ENCODE results near the gene AKR1C1. TPM values are rescaled to one million over a fixed set of nuclear protein-coding genes. Genes with fewer than 3 reads are reported as not detected.
"Not testable (repeated sequence)": the region's sequence is repeated elsewhere in the genome, so short reads cannot be mapped to it uniquely, and the experiment has no call there.

Gene AKR1C1
- total RNA-seq, 4 donors from 2014 or later = 6.3 to 60.9 (median 21.5) TPM

DNA sequence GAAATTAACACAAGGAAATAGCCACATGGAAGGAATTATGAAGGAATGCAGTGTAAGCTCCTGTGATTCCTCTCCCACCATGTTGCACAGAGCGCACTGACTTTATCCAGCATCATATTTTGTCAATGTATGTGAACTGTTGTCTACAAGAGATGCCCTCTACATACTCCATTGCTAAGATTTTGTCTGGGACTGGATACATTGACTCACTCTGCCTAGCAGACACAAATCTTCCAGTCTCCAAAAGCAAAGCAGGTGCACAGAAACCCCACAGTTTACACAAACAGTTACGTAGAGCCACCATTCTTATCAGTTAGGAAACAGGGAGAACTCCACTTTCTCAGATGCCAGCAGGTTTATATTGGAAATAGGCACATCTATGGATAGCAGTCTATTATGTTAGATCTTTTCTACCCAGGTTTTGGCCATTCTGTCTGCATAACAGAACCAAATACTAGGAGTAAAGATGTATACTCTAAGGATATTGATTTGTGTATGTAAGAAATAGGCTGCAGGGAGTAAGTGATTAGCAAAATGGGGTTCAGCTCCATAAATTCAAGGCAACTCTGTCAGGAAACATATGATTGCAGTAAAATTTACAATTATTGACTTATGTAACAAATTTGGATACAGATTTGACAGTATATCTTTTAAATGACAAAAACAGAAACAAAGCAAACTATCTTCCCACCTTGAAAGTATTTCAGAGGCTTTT lies 39.0 kb downstream of the AKR1C1 start:
- Histone ChIP-seq H3K4me3 (no peak overlapping the region), H3K27me3 (no peaks in the 10 kb centered on the region), H3K27ac (no peak overlapping the region), H3K9me3 (no peaks in the 10 kb centered on the region), H3K36me3 (no peaks in the 10 kb centered on the region), H3K4me1 (no peaks in the 10 kb centered on the region)
- TF ChIP-seq, protein P1, sequence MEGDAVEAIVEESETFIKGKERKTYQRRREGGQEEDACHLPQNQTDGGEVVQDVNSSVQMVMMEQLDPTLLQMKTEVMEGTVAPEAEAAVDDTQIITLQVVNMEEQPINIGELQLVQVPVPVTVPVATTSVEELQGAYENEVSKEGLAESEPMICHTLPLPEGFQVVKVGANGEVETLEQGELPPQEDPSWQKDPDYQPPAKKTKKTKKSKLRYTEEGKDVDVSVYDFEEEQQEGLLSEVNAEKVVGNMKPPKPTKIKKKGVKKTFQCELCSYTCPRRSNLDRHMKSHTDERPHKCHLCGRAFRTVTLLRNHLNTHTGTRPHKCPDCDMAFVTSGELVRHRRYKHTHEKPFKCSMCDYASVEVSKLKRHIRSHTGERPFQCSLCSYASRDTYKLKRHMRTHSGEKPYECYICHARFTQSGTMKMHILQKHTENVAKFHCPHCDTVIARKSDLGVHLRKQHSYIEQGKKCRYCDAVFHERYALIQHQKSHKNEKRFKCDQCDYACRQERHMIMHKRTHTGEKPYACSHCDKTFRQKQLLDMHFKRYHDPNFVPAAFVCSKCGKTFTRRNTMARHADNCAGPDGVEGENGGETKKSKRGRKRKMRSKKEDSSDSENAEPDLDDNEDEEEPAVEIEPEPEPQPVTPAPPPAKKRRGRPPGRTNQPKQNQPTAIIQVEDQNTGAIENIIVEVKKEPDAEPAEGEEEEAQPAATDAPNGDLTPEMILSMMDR (IDR thresholded peaks at IDR 0.05) = no peak
- intact Hi-C loops (cut with DNase I; ENCODE audit: low total_unique reads) = no loop called here
- DNase-seq = no peak

GRCh38 chr10:5003127-5004029 lies 40.2 kb downstream of the AKR1C1 start, which contains the start of gene AKR1C2:
Gene AKR1C2, minus strand, starts transcription at chr10:5003857. Its CDS starts 22 bp downstream, at chr10:5003835.
- H3K27me3 ChIP-seq; H3K27ac ChIP-seq; H3K36me3 ChIP-seq; H3K4me3 ChIP-seq; DNase-seq; H3K9me3 ChIP-seq; intact Hi-C loops (cut with DNase I; ENCODE audit: low total_unique reads); H3K4me1 ChIP-seq: not testable (repeated sequence)

DNA sequence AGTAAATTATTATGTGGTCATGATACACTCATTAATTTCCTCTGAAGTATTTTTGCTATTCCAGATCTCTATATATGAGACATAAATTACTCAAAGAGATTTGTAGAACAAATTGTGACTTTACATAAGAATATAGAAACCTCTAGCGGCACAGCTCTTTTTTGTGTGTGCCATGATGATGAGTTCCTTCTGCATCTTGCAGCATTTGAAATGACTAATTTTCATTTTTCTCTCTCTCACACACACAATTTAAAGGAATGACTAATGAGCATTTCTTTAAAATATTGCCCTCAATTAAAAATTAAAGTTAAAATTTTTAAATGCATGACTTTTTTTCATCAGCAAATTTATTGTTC lies 40.8 kb downstream of the AKR1C1 start:
- H3K4me1 ChIP-seq; DNase-seq; intact Hi-C loops (cut with DNase I; ENCODE audit: low total_unique reads); H3K27ac ChIP-seq; H3K27me3 ChIP-seq; H3K36me3 ChIP-seq; H3K4me3 ChIP-seq; H3K9me3 ChIP-seq: not testable (repeated sequence)

DNA sequence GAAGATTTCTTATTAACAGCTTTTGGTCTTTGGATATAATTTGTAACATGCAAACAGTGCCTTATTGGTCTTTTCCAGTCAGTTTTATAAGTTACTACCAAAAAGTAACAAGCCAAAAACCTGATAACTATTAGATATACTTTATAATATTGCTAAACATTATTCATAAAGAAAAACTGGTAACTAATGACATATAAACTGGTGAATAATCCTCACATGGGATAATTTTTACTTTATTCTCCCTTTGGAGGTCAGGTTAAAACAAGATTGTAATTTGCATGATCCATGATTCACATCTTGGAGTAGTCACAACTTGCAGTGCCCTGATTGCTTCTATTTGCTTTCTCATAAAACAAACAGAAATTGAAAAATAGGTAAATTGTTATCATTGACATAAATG lies 41.3 kb downstream of the AKR1C1 start:
- H3K9me3 ChIP-seq; H3K36me3 ChIP-seq; H3K27ac ChIP-seq; intact Hi-C loops (cut with DNase I; ENCODE audit: low total_unique reads); DNase-seq; H3K27me3 ChIP-seq; H3K4me1 ChIP-seq; H3K4me3 ChIP-seq: not testable (repeated sequence)

DNA sequence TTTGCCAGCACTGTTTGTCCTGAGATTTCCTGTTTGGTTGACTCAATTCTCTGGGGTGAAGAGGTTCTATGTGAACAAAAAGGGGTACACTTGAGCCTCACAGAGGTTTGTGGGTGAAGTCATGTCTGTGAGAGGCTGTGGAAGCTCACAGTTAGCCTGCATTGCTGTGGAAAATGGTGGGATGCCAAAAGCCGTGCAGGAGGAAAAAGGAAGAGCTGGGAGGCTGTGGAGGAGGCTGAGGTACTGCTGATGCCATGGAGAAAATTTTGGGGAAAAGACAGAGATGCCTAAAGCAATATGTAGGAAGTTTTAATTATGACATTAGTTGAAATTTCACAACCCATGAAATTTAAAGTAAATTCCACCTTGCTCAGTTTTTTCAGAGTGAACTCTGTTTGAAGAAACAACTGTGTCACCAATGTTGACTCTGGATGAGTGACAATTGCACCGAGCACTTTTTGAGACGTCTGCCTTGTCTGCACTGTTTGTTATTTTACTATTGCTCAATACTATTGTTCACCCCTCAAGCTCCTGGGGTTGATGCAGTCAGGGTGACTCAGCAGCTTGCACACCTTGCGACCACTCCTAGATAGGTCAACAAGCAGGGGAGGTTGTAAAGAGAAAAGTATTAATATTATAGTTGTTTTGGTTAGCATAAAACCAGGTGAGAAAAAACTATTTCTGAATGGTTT lies 45.8 kb downstream of the AKR1C1 start:
- H3K27ac ChIP-seq; H3K27me3 ChIP-seq; intact Hi-C loops (cut with DNase I; ENCODE audit: low total_unique reads): not testable (repeated sequence)

GRCh38 chr10:5010043-5010442 lies 46.8 kb downstream of the AKR1C1 start:
- H3K4me1 ChIP-seq; intact Hi-C loops (cut with DNase I; ENCODE audit: low total_unique reads); H3K27me3 ChIP-seq; H3K36me3 ChIP-seq; H3K27ac ChIP-seq; H3K4me3 ChIP-seq; H3K9me3 ChIP-seq; DNase-seq: not testable (repeated sequence)

More for the DNA sequence above, 45.8 kb downstream of the AKR1C1 start:
- not testable (repeated sequence) for H3K4me1 ChIP-seq, DNase-seq, H3K9me3 ChIP-seq, H3K4me3 ChIP-seq, H3K36me3 ChIP-seq

- H3K27ac ChIP-seq; H3K27me3 ChIP-seq; DNase-seq; H3K4me3 ChIP-seq; H3K36me3 ChIP-seq; H3K4me1 ChIP-seq; H3K9me3 ChIP-seq; intact Hi-C loops (cut with DNase I; ENCODE audit: low total_unique reads): not testable (repeated sequence)
Measured at GRCh38 chr10:5011392-5011791, 48.2 kb downstream of the AKR1C1 start.

GRCh38 chr10:5012595-5012994 lies 49.4 kb downstream of the AKR1C1 start:
- Histone ChIP-seq H3K4me3 (no peak overlapping the region), H3K27ac (no peak overlapping the region), H3K4me1 (no peaks in the 10 kb centered on the region), H3K27me3 (no peaks in the 10 kb centered on the region), H3K36me3 (no peaks in the 10 kb centered on the region), H3K9me3 (no peaks in the 10 kb centered on the region)
- no peak for TF ChIP-seq POLR2A (IDR thresholded peaks at IDR 0.05)
- intact Hi-C loops (cut with DNase I; ENCODE audit: low total_unique reads) = no loop called here
- DNase-seq = no peak
